ENCODE data around the gene PACS1. TPM values are rescaled to one million over a fixed set of nuclear protein-coding genes. Genes with fewer than 3 reads are reported as not detected.
"Not testable (repeated sequence)": the region's sequence is repeated elsewhere in the genome, so short reads cannot be mapped to it uniquely, and the experiment has no call there.

The PACS1 gene
- total RNA-seq, 3 donors from 2014 or later = 37.9 to 40.6 (median 38.6) TPM

- Histone ChIP-seq H3K9me3 (no peaks in the 10 kb centered on the region), H3K27me3 (no peaks in the 10 kb centered on the region), H3K36me3 (no peaks in the 10 kb centered on the region), H3K27ac (no peak overlapping the region), H3K4me3 (no peak overlapping the region), H3K4me1 (peaks cover 0 to 6% of the 10 kb centered on the region in 2 donors)
- DNase-seq (ENCODE audit: low spot score in 2 of 2) = no peak
- TF ChIP-seq POLR2A (IDR thresholded peaks at IDR 0.05) (no peak), CTCF (IDR thresholded peaks at IDR 0.05) (no peak), POLR2AphosphoS5 (IDR thresholded peaks at IDR 0.05) (no peak)
- intact Hi-C loops (cut with DNase I; ENCODE audit: low total_unique reads) = no loop called here
Measured at GRCh38 chr11:66087148-66087908, 17.3 kb downstream of the PACS1 start.

- no peaks in the 10 kb centered on the region for H3K4me1 ChIP-seq
- H3K4me3 ChIP-seq = no peak overlapping the region
- no peaks in the 10 kb centered on the region for H3K36me3 ChIP-seq
- H3K9me3 ChIP-seq = no peaks in the 10 kb centered on the region
- no peak for DNase-seq (ENCODE audit: low spot score in 2 of 2)
- TF ChIP-seq CTCF (IDR thresholded peaks at IDR 0.05) = no peak
- no peak for TF ChIP-seq POLR2AphosphoS5 (IDR thresholded peaks at IDR 0.05)
- TF ChIP-seq POLR2A (IDR thresholded peaks at IDR 0.05) = no peak
- intact Hi-C loops (cut with DNase I; ENCODE audit: low total_unique reads) = no loop called here
- no peaks in the 10 kb centered on the region for H3K27me3 ChIP-seq
- H3K27ac ChIP-seq = no peak overlapping the region
Measured at GRCh38 chr11:66089067-66089466, 19.0 kb downstream of the PACS1 start.

GRCh38 chr11:66090288-66090687, 20.2 kb downstream of the PACS1 start:
- H3K9me3 ChIP-seq = no peaks in the 10 kb centered on the region
- intact Hi-C loops (cut with DNase I; ENCODE audit: low total_unique reads) = no loop called here
- TF ChIP-seq CTCF (IDR thresholded peaks at IDR 0.05) = no peak
- no peak for TF ChIP-seq POLR2AphosphoS5 (IDR thresholded peaks at IDR 0.05)
- TF ChIP-seq POLR2A (IDR thresholded peaks at IDR 0.05) = no peak

GRCh38 chr11:66092125-66092524, 22.1 kb downstream of the PACS1 start:
- H3K36me3 ChIP-seq; intact Hi-C loops (cut with DNase I; ENCODE audit: low total_unique reads); H3K27me3 ChIP-seq; H3K9me3 ChIP-seq; H3K4me1 ChIP-seq; DNase-seq (ENCODE audit: low spot score in 2 of 2); H3K27ac ChIP-seq; H3K4me3 ChIP-seq: not testable (repeated sequence)

More at GRCh38 chr11:66090288-66090687, 20.2 kb downstream of the PACS1 start:
- Histone ChIP-seq H3K4me3 (no peak overlapping the region), H3K27me3 (no peaks in the 10 kb centered on the region), H3K36me3 (no peaks in the 10 kb centered on the region), H3K27ac (no peak overlapping the region), H3K4me1 (no peaks in the 10 kb centered on the region)
- DNase-seq (ENCODE audit: low spot score in 2 of 2) = peak in 1 of 2 donors; percentile 8

GRCh38 chr11:66099746-66100145, 29.7 kb downstream of the PACS1 start:
- intact Hi-C loops (cut with DNase I; ENCODE audit: low total_unique reads) = not testable (repeated sequence)

GRCh38 chr11:66100272-66101065, 30.4 kb downstream of the PACS1 start:
- Histone ChIP-seq H3K4me1 (no peaks in the 10 kb centered on the region), H3K27ac (peak overlapping the region; percentile 3 to 36), H3K4me3 (peak overlapping the region in 2 of 3 donors; percentile 1 to 2), H3K27me3 (no peaks in the 10 kb centered on the region), H3K9me3 (no peaks in the 10 kb centered on the region), H3K36me3 (no peaks in the 10 kb centered on the region)
- DNase-seq (ENCODE audit: low spot score in 2 of 2) = peak; percentile 76 to 78
- no peak for TF ChIP-seq CTCF (IDR thresholded peaks at IDR 0.05)
- intact Hi-C loops (cut with DNase I; ENCODE audit: low total_unique reads) = no loop called here

More at GRCh38 chr11:66099746-66100145, 29.7 kb downstream of the PACS1 start:
- not testable (repeated sequence) for H3K9me3 ChIP-seq; H3K4me3 ChIP-seq; DNase-seq (ENCODE audit: low spot score in 2 of 2); H3K4me1 ChIP-seq; H3K27ac ChIP-seq; H3K36me3 ChIP-seq; H3K27me3 ChIP-seq

All from breast epithelium (tissue), 4 donors.